GM10248 (cell line): Measurements from ENCODE around the gene HOATZ.

Experiments
- CTCF ChIA-PET: fragments of 300-600 bp; sonication (Branson Sonifier 250); formaldehyde crosslinking; extraction: SDS; loops from one replicate; lab custom pipeline; 2021; ENCODE audit warnings: antibody characterized with exemption; lab: Yijun Ruan, JAX
- POLR2A ChIA-PET: fragments of 350-650 bp; sonication (Branson Sonifier 250); formaldehyde crosslinking; extraction: SDS; loops from one replicate; lab custom pipeline; 2020; ENCODE audit warnings: antibody characterized with exemption; lab: Yijun Ruan, JAX
- DNase-seq: peaks from one replicate; pipeline ENCODE4 v3.0.0; 2012; ENCODE audit errors: extremely low spot score
- TF ChIP-seq, protein P1 (sequence below): IDR thresholded peaks from 2 replicates; pipeline ENCODE4 v1.5.1; 2012; ENCODE audit warnings: mild to moderate bottlenecking, low read depth; ENCODE audit errors: extremely low read depth, missing control alignments, control extremely low read depth

HOATZ gene

DNA sequence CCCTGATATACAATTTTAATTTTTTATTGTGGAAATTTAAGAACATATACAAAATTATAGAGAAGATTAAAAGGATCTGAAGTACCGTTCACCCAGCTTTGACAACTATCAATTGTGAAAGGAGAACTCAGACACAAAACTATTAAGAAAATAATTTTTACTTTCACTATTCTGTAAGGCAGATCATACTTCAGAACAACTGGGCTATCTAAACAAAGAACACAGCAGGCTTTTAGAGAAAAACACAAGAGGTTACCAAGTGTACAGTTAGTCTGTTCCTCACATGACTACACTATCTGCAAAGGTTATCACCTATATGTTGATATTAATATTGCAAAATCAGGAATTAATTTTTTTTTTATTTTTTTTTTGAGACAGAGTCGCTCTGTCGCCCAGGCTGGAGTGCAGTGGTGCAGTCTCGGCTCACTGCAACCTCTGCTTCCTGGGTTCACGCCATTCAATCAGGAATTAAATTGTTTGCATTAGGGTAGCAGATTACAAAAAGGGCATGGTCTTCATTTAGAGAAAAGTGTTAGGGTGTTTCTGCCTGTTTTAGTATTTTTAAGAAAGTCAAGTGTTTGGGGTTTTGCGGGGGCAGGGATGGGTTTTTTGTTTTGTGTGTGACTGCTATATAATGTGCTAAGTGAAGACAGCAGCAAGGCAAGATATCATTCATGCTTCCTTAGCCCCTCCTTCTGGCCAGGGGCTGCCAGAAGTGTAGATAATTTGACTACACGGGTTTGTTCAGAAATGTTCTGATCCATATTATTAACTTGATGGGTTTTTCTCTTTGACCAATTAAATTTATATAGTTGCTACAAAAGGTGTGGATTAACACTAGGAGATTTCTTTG, 60.0 kb downstream of the HOATZ start:
- ChIA-PET POLR2A (no interaction called here), CTCF (interaction anchor here (0.8 to 1.3 kb wide), 2 partner anchors 11 to 203 kb away, joined by 3 read pairs; no protein-coding TSS in a partner anchor)
- TF ChIP-seq, protein P1, sequence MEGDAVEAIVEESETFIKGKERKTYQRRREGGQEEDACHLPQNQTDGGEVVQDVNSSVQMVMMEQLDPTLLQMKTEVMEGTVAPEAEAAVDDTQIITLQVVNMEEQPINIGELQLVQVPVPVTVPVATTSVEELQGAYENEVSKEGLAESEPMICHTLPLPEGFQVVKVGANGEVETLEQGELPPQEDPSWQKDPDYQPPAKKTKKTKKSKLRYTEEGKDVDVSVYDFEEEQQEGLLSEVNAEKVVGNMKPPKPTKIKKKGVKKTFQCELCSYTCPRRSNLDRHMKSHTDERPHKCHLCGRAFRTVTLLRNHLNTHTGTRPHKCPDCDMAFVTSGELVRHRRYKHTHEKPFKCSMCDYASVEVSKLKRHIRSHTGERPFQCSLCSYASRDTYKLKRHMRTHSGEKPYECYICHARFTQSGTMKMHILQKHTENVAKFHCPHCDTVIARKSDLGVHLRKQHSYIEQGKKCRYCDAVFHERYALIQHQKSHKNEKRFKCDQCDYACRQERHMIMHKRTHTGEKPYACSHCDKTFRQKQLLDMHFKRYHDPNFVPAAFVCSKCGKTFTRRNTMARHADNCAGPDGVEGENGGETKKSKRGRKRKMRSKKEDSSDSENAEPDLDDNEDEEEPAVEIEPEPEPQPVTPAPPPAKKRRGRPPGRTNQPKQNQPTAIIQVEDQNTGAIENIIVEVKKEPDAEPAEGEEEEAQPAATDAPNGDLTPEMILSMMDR = no peak
- DNase-seq = no peak

DNA sequence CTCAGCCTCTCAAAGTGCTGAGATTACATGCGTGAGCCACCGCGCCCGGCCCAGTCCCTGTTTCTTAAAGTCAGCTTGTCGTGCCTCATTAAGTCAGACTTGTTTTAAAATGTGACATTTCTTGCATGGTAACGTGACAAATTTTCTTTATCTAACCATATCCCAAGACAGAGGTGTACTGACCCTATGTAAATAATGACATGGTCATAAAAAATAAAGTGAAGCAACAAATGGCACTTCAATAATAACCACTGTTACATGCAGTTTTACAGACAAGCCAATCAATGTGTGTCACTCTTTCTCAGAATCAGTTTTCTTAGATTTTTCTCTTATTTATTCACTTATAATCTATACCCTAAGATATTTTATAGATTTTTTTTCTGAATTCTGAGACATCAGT, 61.2 kb downstream of the HOATZ start:
- ChIA-PET CTCF (no interaction called here), POLR2A (no interaction called here)
- DNase-seq = no peak
- TF ChIP-seq, protein P1 = no peak

DNA sequence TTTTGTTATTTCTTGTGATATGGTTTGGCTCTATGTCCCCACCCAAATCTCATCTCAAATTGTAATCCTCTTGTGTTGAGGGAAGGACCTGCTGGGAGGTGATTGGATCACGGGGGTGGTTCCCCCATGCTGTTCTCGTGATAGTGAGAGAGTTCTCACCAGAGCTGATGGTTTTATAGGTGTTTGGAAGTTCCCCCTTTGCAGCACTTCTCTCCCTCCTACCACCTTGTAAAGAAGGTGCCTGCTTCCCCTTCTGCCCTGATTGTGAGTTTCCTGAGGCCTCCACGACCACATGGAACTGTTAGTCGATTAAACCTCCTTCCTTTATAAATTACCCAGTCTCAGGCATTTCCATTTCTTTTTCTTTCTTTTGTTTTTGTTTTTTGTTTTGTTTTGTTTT, 63.2 kb downstream of the HOATZ start:
- DNase-seq = no peak
- CTCF ChIA-PET = interaction anchor here (1.3 to 1.7 kb wide), 2 partner anchors 9 to 35 kb away, joined by 3 to 4 read pairs; no protein-coding TSS in a partner anchor
- POLR2A ChIA-PET = no interaction called here
- TF ChIP-seq, protein P1 = no peak

DNA sequence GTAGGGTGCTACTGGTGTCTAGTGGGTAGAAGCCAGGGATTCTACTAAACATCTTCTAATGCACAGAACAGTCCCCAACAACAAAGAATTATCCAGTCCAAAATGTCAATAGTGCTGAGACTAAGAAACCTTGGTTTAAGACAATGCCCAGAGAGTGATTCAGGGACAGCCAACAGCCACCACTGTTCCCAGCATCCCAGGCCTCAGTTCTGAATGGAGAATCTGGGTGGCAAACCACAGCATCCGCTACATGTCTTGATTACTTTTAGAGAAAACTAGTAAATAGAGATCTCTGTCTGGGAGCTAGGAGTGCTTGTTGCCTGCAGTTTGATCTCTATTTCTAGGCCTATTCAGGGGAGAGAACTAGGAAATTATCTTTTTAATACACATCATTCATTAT, 66.8 kb downstream of the HOATZ start:
- TF ChIP-seq, protein P1 = no peak
- ChIA-PET POLR2A (no interaction called here), CTCF (interaction anchor here (0.9 kb wide), 1 partner anchor 9 kb away, joined by 3 read pairs; no protein-coding TSS in a partner anchor)
- no peak for DNase-seq

DNA sequence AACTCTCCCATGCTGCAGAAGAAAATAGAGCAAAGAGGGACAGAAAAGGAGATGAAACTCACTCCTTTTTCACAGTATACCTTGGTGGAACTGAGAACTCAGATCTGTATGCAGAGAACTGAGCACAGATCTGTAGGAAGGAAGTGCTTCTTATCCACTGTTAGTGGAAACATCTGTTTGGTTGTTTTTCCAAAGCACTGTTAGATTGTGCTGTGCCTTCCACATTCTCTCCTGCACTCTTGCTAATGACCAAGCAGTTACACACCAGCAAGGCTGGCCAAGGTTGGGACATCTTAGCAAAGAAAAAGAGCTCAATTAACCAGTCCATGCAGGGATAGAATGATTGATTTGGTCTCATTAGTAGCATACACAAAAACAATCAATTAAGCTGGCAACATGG, 67.6 kb downstream of the HOATZ start:
- no peak for DNase-seq
- TF ChIP-seq, protein P1 = no peak
- POLR2A ChIA-PET = no interaction called here
- CTCF ChIA-PET = interaction anchor here (1.5 kb wide), 1 partner anchor 11 kb away, joined by 5 read pairs; no protein-coding TSS in a partner anchor

DNA sequence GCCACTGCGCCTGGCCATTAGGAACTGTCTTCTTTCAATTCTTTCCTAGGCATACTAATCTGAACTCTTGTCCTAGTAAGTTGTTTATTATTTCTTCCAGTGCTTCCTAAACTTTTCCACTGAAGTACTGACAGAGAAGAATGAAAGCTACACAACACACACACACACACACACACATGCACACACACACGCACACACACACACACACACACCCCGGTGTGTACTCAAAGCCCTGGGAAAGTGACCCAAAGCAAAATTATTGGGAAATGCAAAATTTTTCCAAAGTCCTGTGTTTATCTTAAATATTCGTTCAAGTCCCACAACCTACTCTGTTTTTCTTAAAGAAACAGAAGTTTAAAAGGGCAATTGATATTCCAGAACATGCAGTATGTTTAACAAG, 68.3 kb downstream of the HOATZ start:
- TF ChIP-seq, protein P1 = no peak
- no peak for DNase-seq
- ChIA-PET POLR2A (no interaction called here), CTCF (interaction anchor here (0.8 to 1.6 kb wide), 5 partner anchors 10 to 259 kb away, joined by 3 to 12 read pairs (median 5); no protein-coding TSS in a partner anchor)
